ENCODE measurements around the gene PTP4A2. TPM values are rescaled to one million over a fixed set of nuclear protein-coding genes. Genes with fewer than 3 reads are reported as not detected.

The PTP4A2 gene
- total and polyA plus RNA-seq, 8 donors: 78.6 to 330 (median 167) TPM

DNA sequence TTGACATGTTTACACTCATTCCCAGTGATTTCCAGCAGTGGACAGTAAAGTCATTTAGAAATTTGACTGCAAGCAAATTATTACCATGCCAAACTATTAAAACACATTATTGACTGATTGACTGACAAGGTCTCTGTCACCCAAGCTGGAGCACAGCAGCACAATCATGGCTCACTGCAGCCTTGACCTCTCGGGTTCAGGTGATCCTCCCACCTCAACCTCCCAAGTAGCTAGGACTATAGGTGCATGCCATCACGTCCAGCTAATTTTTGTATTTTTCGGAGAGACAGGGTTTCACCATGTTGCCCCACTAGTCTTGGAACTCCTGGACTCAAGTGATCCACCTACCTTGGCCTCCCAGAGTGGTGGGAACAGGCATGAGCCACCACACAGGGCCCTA, 24.2 kb downstream of the PTP4A2 start:
- intact Hi-C loops (cut with DNase I; ENCODE audit: low total_unique reads): no loop called here
- peaks cover 24 to 75% (median 36%) of the 10 kb centered on the region in 4 donors for H3K4me1 ChIP-seq
- H3K27me3 ChIP-seq: no peaks in the 10 kb centered on the region
- H3K27ac ChIP-seq: no peak overlapping the region
- H3K36me3 ChIP-seq: peaks cover 27 to 90% (median 87%) of the 10 kb centered on the region in 4 donors
- TF ChIP-seq POLR2A (IDR thresholded peaks at IDR 0.05) (no peak), CTCF (IDR thresholded peaks at IDR 0.05) (no peak), EP300 (IDR thresholded peaks at IDR 0.05) (no peak), POLR2AphosphoS5 (IDR thresholded peaks at IDR 0.05) (no peak)
- 73 to 97% (median 92%) methylated on average over 3 of the region's 3 CpGs for WGBS, 5 donors
- H3K4me3 ChIP-seq: no peak overlapping the region
- H3K9me3 ChIP-seq: no peaks in the 10 kb centered on the region
- DNase-seq: no peak

- Histone ChIP-seq H3K36me3 (peaks cover 30 to 90% (median 85%) of the 10 kb centered on the region in 4 donors), H3K4me3 (no peak overlapping the region)
- WGBS, 5 donors: 81 to 97% (median 91%) methylated on average over 1 of the region's 1 CpG
These were observed 25.3 kb downstream of the PTP4A2 start for GRCh38 chr1:31912839-31913239.

DNA sequence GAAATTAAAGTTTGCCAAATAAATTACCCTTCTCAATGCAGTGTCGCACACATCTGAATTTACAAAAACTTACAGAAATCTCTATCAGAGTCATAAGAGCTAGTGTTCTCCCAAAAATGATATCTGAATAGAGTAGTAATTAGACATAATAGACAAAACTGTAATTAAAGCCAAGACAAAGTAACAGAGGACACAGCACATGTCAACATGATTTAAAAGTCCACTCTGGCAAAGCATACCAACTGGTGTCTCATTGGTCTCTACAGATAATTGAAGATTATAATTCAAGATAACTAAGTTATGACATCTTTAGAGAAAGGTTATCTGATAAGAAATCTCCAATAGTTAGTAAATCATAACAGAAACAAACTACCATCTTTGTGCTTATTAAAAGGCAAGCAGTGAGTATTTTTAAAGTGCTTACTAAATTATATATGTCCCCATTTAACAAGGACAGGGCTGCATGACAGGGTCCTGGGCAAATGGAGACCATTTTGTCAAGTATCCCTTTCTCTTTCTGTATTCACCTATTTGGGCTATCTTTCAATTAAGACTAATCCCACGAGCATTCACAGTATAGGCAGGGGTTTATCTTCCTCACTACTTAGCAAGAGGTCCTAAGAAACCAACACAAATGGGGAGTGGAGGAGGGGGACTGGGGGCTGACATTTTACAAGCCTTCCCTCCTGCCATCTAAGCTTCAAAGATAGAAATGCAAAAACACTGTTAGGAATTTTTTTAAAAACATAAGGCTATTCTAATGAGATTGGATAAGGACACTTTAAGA, 26.0 kb downstream of the PTP4A2 start:
- whole genome bisulfite sequencing, 5 donors: 68 to 75% (median 74%) methylated on average over 2 of the region's 2 CpGs
- Histone ChIP-seq H3K4me1 (peaks cover 24 to 72% (median 39%) of the 10 kb centered on the region in 4 donors), H3K4me3 (no peak overlapping the region), H3K27ac (peak overlapping the region in 2 of 5 donors; percentile 1 to 57), H3K9me3 (no peaks in the 10 kb centered on the region), H3K27me3 (no peaks in the 10 kb centered on the region), H3K36me3 (peaks cover 36 to 90% (median 85%) of the 10 kb centered on the region in 4 donors)
- TF ChIP-seq EP300 (IDR thresholded peaks at IDR 0.05) (no peak), CTCF (IDR thresholded peaks at IDR 0.05) (no peak), POLR2AphosphoS5 (IDR thresholded peaks at IDR 0.05) (no peak), POLR2A (IDR thresholded peaks at IDR 0.05) (no peak)
- intact Hi-C loops (cut with DNase I; ENCODE audit: low total_unique reads): no loop called here
- no peak for DNase-seq

More at GRCh38 chr1:31912839-31913239, 25.3 kb downstream of the PTP4A2 start:
- TF ChIP-seq EP300 (IDR thresholded peaks at IDR 0.05) (no peak), POLR2AphosphoS5 (IDR thresholded peaks at IDR 0.05) (no peak), POLR2A (IDR thresholded peaks at IDR 0.05) (no peak), CTCF (IDR thresholded peaks at IDR 0.05) (no peak)
- Histone ChIP-seq H3K27ac (peak overlapping the region in 1 of 5 donors; percentile 32), H3K27me3 (no peaks in the 10 kb centered on the region), H3K4me1 (peaks cover 24 to 73% (median 39%) of the 10 kb centered on the region in 4 donors), H3K9me3 (no peaks in the 10 kb centered on the region)
- intact Hi-C loops (cut with DNase I; ENCODE audit: low total_unique reads): no loop called here
- no peak for DNase-seq

DNA sequence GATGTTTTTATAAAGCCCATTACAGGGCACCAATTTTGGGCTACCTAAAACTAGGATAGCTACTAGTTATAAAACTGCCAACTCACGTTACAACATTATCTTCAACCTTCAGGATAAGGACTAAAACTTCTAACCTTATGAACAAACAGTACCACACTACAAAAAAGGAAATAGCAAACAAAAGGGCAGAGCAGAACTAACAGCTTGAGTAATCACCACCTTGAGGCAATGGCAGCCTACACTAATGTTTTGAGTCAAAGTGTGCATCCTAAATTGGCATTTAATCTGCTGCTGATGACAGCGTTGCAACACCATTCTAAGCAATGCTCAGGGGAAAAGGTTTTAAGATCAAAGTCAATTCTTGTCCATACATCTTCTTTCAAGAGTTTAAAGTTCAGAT, 27.2 kb downstream of the PTP4A2 start:
- 21 to 33% (median 29%) methylated on average over 2 of the region's 2 CpGs for WGBS, 5 donors
- peak in 1 of 2 donors; percentile 41 for DNase-seq
- no peaks in the 10 kb centered on the region for H3K27me3 ChIP-seq
- H3K4me1 ChIP-seq: peaks cover 24 to 63% (median 39%) of the 10 kb centered on the region in 4 donors
- intact Hi-C loops (cut with DNase I; ENCODE audit: low total_unique reads): no loop called here
- H3K36me3 ChIP-seq: peaks cover 42 to 93% (median 90%) of the 10 kb centered on the region in 4 donors
- H3K9me3 ChIP-seq: no peaks in the 10 kb centered on the region
- TF ChIP-seq EP300 (IDR thresholded peaks at IDR 0.05): no peak
- no peak for TF ChIP-seq POLR2A (IDR thresholded peaks at IDR 0.05)
- peak in 2 of 3 donors; percentile 57 to 75 for TF ChIP-seq POLR2AphosphoS5 (IDR thresholded peaks at IDR 0.05)
- TF ChIP-seq CTCF (IDR thresholded peaks at IDR 0.05): no peak
- H3K4me3 ChIP-seq: no peak overlapping the region
- H3K27ac ChIP-seq: peak overlapping the region in 3 of 5 donors; percentile 1 to 57 (median 25)
